8988T (cell line): ENCODE results near the gene CIAO2B.
"Not testable (repeated sequence)": the region's sequence is repeated elsewhere in the genome, so short reads cannot be mapped to it uniquely, and the experiment has no call there.

Experiments used
- DNase-seq: peaks from one replicate; pipeline ENCODE4 v3.0.0; 2011

Gene CIAO2B

DNA sequence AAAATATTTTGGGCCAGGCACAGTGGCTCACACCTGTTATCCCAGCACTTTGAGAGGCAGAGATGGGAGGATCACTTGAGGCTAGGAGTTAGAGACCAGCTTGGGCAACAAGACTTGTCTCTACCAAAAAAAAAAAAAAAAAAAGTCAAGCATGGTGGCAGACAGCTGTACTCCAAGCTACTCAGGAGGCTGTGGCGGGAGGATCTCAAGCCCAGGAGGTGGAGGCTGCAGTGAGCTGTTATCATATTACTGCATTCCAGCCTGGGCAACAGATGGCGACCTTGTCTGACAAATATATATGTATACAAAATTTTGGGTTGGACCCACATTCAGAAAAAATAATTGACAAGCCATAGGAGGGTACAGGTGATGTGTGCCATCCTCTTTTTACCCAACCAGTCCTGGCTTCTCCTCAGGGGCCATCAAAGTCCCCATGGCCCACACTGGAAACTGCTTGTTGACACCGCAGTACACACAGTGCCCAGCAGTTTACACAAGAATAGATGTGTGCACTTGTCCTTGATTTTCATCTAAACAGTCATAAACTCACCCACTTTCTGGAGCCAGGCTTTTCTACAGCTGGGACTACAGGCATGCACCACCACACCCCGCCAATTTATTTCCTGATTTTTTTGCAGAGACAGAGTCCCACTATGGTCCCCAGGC lies 2.8 kb upstream of the CIAO2B start:
- DNase-seq, result no peak

- DNase-seq, result no peak
Observed at GRCh38 chr16:66936462-66936861, 2.3 kb upstream of the CIAO2B start.

DNA sequence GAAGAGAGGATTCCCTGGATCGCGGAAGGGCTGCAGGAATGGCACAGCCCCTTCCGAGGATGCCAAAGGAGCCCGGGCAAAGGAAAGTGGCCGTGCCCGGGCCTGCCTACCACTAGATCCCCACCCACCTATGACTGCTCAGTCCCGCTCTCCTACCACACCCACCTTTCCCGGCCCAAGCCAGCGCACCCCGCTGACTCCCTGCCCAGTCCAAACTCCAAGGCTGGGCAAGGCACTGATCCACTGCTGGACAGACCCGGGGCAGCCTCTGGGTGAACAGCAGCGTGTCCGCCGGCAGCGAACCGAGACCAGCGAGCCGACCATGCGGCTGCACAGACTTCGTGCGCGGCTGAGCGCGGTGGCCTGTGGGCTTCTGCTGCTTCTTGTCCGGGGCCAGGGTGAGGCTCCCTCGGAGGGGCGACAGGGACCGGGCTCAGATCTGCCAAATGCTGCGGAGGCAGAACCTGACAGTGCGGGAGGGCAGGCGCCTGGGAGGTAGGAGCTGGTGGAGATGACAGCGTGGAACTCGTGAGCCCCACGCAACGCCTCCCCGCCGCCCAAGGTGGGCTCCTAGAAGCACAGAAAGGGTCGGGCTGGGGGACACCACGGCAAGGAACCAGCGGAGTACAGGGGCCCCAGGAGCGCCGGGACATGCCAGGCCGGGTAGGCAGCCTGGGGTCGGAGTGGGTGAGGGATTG lies 1.3 kb upstream of the CIAO2B start, which contains the start of gene CES2:
CES2 (plus strand) TSS at position 203 of the 698 bp plus-strand sequence; CDS start at position 323, 120 bp downstream.
- DNase-seq, result peak; percentile 85

DNA sequence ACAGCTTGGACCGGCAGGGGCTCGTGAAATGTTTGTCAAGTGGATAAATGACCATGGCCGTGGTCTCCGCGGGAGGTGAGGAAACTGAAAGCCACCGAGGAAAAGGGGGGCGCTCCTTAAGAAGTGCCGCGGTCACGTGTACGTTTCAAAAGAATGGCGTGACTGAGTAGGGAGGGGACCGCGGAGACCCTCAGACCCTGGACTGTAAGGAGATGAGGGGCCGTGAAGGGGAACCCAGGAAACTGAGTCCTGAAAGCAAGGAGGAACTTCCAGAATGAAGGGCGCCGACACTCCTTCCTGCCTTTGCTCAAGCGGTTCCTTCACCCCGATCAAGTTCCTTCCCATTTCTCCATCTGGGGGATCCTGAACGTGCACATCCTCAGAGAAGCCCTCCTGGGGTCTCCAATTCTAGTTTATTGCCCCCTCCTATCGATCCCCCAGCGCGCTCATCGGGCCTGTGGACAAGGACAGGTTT lies 674 bp upstream of the CIAO2B start:
- DNase-seq, result not testable (repeated sequence)

DNA sequence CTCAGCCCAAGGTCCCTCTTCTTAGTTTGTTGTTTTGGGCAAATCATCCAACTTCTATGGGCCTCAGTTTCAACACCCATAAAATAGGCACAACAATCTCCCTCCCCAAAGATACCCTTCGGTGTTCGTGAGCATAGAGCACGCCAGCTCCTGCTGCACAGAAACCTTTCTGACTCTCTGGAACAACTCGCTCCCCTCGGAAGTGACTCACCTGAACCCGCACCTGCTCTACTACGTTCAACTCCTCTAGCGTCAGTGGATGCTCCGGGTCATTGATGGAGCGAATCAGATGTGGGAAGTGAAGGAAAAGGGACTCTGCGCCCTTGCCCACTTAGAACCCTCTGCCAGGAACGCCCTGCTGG lies 445 bp downstream of the CIAO2B start:
- DNase-seq, result no peak

GRCh38 chr16:66932076-66932475 lies 2.1 kb downstream of the CIAO2B start:
- DNase-seq, result no peak

GRCh38 chr16:66931665-66932064 lies 2.5 kb downstream of the CIAO2B start:
- no peak for DNase-seq

DNA sequence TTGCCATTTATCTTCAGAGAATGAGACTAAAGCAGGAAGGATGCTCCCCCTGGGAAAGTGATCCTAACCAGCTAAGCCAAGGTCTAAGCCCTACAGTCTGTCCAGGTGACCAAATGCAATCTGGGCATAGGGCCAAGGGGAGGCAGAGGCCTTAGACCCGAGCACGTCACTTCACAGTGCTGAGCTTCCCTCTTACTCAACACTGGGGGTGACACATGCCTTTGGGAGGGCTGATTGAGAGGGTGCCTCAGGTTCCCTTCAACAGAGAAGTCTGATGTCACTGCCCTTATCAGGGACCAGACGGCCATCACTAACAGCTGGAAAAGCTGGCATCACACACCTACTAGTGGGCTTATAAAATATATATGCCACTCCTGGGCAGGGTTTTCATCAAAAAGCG lies 4.0 kb downstream of the CIAO2B start:
- no peak for DNase-seq

DNA sequence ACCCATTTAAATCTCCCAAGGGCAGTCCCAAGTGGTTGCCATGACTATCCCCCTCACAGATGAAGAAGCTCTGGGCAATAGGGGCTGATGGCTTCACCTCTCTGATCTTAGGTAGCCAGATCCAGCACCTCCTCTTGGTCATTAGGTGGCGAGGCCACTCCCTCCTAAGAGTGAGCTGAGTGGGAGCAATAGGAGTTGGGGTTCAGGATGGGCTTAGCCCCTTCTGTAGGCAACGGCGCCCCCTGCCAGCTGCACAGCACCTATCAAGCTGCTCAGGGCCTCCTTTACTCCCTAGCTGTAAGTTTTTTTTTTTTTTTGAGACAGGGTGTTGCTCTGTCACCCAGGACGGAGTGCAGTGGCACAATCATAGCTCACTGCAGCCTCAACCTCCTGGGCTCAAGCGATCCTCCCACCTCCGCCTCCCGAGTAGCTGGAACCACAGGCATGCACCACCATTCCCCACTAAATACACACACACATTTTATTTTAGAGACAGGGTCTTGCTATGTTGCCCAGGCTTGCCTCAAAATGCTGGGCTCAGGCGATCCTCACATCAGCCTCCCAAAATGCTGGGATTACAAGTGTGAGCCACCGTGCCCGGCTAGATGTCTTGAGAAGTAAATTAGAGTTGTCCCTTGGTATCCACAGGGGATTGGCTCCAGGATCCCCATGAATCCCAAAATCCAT lies 5.4 kb downstream of the CIAO2B start:
- DNase-seq, result no peak

DNA sequence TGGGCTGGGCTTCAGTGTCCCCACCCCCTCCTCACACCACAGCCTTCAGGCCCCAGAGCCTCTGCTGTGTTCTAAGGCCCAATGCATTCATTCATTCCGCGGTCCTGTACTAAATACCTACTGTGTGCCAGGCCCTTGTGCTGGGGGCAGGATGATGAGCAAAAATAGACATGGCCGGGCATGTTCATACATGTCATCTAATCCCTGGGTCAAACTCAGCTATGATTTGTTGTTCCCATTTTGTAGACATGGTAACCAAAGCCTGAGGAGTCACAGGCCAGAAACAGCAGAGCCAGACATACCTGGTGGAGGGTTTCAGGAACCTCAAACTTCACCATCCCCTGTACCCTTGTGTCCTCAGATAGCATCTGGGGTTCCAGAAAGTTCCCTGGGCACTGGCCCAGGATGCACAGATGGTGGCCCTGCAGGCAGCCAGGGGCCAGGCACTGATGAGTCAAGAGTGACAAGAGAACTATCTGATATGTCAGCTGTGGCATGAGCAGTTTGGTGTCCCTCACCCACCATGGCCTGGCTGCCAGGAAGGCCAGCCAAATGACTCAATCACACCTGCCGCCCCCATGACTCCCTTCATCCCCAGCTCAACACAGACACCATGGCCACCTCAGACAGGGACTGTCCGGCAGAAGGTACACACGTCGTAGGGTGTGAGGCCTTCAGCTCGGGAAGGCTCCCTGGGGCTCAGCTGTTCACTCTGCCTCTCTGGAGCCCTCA lies 6.1 kb downstream of the CIAO2B start:
- no peak for DNase-seq

DNA sequence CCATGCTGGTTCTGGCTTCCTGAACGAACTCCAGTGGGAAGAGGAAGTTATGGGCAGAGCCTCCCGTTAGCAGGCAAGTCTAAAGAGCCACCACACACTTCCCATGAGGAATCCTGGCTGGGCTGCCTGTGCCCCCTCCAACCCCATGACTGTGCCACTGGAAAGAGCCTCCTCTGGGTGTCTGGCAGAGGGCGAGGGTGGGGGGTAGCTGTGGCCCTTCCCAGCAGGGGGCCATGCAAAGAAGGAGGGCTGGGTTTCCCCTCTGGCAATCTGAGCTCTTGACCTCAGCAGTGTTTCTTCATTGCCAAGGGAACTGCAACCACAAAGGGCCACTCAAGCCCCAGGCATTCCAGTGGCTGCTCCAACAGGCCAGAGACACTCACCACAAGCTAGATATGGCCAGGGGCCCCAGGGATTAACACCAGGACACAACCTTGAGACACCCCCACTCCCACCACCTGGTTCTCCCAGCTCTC lies 7.2 kb downstream of the CIAO2B start:
- DNase-seq, result no peak

- DNase-seq, result no peak
Observed at GRCh38 chr16:66926171-66926947, 7.8 kb downstream of the CIAO2B start.

DNA sequence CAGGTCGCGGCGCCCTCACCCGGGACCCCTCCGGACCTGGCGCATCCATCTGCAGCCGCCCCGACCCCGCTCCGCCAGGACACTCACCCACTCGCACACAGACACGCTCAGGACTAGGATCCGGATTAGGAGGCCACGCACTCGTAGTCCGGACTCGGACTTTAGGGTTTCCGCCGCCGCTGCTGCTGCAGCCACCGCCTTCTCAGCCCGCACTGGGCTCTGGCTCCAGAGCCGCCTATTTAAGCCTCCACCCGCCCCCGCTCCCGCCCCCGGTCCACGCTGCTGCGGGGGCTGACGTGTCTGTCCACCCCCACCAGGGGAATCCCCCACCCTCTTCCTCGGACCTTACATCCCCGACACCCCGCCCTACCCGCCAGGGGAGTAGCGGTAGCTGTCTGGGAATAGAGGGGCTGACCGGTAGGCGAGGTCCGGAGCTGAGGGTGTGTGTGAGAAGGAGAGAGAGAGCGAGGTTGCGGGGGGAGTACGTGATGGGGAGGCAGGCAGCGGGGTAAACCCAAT lies 8.8 kb downstream of the CIAO2B start, which contains the start of gene RRAD:
RRAD (minus strand) TSS at position 214 of the 519 bp plus-strand sequence. CDS start 356 bp downstream, outside the sequence.
- DNase-seq, result no peak

DNA sequence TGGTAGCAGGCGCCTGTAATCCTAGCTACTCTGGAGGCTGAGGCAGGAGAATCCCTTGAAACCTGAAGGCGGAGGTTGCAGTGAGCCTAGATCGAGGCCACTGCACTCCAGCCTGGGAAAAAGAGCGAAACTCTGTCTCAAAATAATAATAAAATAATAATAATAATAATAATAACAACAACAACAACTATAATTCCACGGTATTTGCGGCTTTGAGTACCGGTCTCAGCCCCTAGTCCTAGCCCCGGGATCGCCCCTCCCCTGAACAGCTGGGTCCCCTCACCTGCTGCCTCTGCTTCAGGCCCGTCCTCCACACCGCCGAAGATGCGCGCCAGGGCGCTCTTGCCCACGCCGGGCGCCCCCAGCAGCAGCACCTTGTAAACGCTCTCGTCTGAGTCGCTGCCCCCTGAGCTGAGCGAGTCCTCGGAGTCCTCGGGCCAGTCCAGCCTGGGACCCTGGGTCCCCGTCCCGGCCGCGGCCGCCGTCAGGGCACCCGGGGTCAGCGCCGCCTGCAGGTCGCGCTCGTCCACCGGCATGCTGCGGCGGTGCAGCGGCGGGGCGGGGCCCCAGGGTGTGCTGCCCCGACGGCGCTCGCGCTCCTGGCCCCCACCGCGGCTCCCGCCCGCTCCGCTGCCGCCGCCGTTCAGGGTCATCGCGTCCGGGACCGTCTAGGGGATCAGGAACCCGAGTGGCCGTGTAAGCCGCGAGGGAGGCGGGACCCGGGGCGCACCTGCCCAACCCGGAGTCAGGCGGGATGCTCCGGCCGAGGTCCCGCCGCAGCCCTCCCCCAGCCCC lies 9.5 kb downstream of the CIAO2B start:
- DNase-seq, result peak; percentile 95

GRCh38 chr16:66923866-66924265 lies 10.3 kb downstream of the CIAO2B start:
- DNase-seq, result no peak

DNA sequence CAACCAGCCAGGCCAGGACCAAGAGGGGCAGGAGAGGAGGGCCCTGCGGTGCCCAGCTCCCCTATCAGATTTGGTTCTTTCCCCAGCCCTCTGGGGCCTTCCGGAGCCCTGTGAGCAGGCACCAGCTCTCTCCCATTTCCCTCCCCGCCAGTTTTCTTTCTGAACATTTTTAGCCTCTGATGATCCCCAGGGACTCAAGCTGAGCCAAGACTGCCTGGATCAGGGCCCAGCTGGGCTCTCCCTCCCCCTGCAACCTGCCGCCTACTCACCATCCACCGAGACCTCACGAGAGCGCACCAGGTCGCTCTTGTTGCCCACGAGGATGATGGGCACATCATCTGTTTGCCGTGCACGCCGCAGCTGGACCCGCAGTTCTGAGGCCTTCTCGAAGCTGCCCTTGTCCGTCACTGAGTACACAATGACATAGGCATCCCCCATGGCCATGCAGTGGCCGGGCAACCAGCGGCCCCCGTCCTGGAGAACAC lies 10.9 kb downstream of the CIAO2B start:
- no peak for DNase-seq

DNA sequence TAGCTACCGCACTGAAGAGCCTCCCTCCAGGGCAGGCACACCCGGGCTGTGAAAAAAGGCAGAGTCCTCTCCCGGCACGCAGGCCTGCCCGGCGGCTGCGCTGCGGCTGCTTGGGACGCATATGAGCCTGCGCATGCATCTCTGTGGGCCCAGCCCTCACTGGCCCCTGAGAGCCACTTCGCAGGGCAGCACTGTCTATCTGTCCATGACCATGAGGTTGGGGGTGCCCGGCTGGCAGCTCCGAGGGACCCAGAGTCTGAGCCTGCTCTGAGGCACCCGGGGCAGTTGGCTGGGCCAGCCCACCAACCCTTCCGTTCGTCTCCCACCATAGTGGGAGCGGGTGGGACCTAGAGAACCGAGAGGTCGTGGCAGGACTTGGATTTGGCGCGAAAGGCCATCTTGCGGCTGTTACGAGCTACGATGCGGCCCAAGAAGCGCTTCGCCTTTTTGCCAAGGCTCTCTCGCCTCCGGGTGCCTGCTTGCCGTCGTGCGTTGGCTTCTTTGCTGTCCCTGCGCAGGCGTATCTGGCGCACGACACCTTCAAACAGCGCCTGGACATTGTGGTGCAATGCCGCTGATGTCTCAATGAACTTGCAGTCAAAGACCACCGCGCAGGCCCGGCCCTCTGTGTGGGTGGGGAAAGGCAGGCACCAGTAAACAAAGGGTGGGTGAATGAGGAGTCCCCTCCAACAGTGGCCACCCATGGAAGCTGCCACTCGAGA lies 12.3 kb downstream of the CIAO2B start:
- no peak for DNase-seq

GRCh38 chr16:66920924-66921680 lies 13.1 kb downstream of the CIAO2B start:
- DNase-seq, result no peak

GRCh38 chr16:66920299-66920590 lies 14.0 kb downstream of the CIAO2B start:
- DNase-seq, result no peak
